GM12892 (cell line): ENCODE results near the gene ADGRF1.
"Not testable (repeated sequence)": the region's sequence is repeated elsewhere in the genome, so short reads cannot be mapped to it uniquely, and the experiment has no call there.

Experiments used
- POLR2A ChIP-seq: IDR thresholded peaks from 2 replicates; pipeline ENCODE4 v1.6.1; 2011; ENCODE audit warnings: low read depth, low read length, control low read depth
- POLR2AphosphoS5 ChIP-seq: IDR thresholded peaks from 2 replicates; pipeline ENCODE4 v1.6.1; 2011; ENCODE audit warnings: low read depth, low read length, control low read depth
- TAF1 ChIP-seq: IDR thresholded peaks from 2 replicates; pipeline ENCODE4 v1.6.1; 2011; ENCODE audit warnings: low read depth, mild to moderate bottlenecking, control low read depth, low read length, borderline replicate concordance

DNA sequence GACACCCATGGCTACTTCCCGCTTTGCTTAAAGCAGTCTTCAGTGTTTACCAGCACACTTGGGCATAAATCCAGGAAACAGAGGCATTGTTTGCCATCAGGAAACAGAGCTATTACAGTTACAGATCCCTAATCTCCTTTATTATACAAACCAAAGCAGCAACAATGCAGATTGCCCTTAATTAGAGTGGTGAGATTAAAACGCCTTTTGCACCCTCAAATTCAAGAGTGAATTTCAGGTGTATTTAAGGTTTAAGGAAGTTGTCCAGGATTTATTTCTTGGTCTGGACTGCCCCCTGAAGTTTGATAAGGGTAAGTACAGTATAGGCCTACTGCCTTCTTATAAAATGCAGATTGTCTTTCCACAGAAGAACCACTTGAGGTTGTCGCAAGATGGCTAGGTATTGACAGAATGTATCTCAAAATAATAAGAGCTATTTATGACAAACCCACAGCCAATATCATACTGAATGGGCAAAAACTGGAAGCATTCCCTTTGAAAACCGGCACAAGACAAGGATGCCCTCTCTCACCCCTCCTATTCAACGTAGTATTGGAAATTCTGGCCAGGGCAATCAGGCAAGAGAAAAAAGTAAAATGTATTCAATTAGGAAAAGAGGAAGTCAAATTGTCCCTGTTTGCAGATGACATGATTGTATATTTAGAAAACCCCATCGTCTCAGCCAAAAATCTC, 51.2 kb downstream of the ADGRF1 start:
- not testable (repeated sequence) for TF ChIP-seq POLR2AphosphoS5, POLR2A, TAF1
